ENCODE measurements around the gene SNRNP70. TPM values are rescaled to one million over a fixed set of nuclear protein-coding genes. Genes with fewer than 3 reads are reported as not detected.
A peak's percentile ranks its signal among the peaks of the same experiment; 100 is the strongest.

Gene SNRNP70
- total and polyA plus RNA-seq, 2 of the 13 experiments (the other 11 are each of a cell fraction or from before 2014, with no cell fraction given), result 150 to 210 TPM

- TF ChIP-seq, protein P1, sequence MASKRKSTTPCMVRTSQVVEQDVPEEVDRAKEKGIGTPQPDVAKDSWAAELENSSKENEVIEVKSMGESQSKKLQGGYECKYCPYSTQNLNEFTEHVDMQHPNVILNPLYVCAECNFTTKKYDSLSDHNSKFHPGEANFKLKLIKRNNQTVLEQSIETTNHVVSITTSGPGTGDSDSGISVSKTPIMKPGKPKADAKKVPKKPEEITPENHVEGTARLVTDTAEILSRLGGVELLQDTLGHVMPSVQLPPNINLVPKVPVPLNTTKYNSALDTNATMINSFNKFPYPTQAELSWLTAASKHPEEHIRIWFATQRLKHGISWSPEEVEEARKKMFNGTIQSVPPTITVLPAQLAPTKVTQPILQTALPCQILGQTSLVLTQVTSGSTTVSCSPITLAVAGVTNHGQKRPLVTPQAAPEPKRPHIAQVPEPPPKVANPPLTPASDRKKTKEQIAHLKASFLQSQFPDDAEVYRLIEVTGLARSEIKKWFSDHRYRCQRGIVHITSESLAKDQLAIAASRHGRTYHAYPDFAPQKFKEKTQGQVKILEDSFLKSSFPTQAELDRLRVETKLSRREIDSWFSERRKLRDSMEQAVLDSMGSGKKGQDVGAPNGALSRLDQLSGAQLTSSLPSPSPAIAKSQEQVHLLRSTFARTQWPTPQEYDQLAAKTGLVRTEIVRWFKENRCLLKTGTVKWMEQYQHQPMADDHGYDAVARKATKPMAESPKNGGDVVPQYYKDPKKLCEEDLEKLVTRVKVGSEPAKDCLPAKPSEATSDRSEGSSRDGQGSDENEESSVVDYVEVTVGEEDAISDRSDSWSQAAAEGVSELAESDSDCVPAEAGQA (IDR thresholded peaks at IDR 0.05; ENCODE audit: low read depth), result peak; percentile 71
- TF ChIP-seq, protein P1 (CRISPR knock-in tag; IDR thresholded peaks at IDR 0.05; ENCODE audit: borderline replicate concordance), result peak; percentile 97
- TF ChIP-seq ZNF670 (CRISPR knock-in tag; IDR thresholded peaks at IDR 0.05; ENCODE audit: borderline replicate concordance) (peak; percentile 96; the same call in 1 of the 2 replicates), TCF12 (IDR thresholded peaks at IDR 0.05) (no peak), TCF12 (CRISPR knock-in tag; IDR thresholded peaks at IDR 0.05) (peak; percentile 66; the same call in 1 of the 2 replicates), SKI (IDR thresholded peaks at IDR 0.05; ENCODE audit: partially characterized antibody) (no peak), ZNF30 (CRISPR knock-in tag; IDR thresholded peaks at IDR 0.05) (peak; percentile 99), SP140L (CRISPR knock-in tag; IDR thresholded peaks at IDR 0.05; ENCODE audit: borderline replicate concordance) (peak; percentile 78; the same call in 1 of the 2 replicates), ZNF326 (CRISPR knock-in tag; IDR thresholded peaks at IDR 0.05; ENCODE audit: borderline replicate concordance) (0 out of 2 replicates have a peak, but pooled peaks have one; percentile 58), POLR2G (IDR thresholded peaks at IDR 0.05; ENCODE audit: low read depth, low read length) (peak; percentile 61), ATAD3A (CRISPR knock-in tag; IDR thresholded peaks at IDR 0.05) (peak; percentile 81; the same call in 1 of the 2 replicates), ZNF296 (CRISPR knock-in tag; conservative IDR thresholded peaks at IDR 0.05) (peak; percentile 73; the same call in 1 of the 2 replicates)
- TF ChIP-seq, protein P2, sequence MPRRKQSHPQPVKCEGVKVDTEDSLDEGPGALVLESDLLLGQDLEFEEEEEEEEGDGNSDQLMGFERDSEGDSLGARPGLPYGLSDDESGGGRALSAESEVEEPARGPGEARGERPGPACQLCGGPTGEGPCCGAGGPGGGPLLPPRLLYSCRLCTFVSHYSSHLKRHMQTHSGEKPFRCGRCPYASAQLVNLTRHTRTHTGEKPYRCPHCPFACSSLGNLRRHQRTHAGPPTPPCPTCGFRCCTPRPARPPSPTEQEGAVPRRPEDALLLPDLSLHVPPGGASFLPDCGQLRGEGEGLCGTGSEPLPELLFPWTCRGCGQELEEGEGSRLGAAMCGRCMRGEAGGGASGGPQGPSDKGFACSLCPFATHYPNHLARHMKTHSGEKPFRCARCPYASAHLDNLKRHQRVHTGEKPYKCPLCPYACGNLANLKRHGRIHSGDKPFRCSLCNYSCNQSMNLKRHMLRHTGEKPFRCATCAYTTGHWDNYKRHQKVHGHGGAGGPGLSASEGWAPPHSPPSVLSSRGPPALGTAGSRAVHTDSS (CRISPR knock-in tag; conservative IDR thresholded peaks at IDR 0.05), result 0 out of 2 replicates have a peak, but pooled peaks have one; percentile 14
- TF ChIP-seq, protein P3, sequence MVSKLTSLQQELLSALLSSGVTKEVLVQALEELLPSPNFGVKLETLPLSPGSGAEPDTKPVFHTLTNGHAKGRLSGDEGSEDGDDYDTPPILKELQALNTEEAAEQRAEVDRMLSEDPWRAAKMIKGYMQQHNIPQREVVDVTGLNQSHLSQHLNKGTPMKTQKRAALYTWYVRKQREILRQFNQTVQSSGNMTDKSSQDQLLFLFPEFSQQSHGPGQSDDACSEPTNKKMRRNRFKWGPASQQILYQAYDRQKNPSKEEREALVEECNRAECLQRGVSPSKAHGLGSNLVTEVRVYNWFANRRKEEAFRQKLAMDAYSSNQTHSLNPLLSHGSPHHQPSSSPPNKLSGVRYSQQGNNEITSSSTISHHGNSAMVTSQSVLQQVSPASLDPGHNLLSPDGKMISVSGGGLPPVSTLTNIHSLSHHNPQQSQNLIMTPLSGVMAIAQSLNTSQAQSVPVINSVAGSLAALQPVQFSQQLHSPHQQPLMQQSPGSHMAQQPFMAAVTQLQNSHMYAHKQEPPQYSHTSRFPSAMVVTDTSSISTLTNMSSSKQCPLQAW (CRISPR knock-in tag; IDR thresholded peaks at IDR 0.05), result peak; percentile 83; the same call in 1 of the 2 replicates
These were observed 42.7 kb downstream of the SNRNP70 start (continued) for GRCh38 chr19:49127674-49128544.
